ENCODE results near the gene KIAA1217.

The KIAA1217 gene

GRCh38 chr10:24462291-24462813 lies 253.4 kb downstream of the KIAA1217 start:
- in situ Hi-C loops (cut with HindIII; ENCODE audit: low sequenced_read_pairs) = no loop called here
- H3K4me3 ChIP-seq (ENCODE audit: low read depth, low read length) = no peak overlapping the region
- no peak for DNase-seq (ENCODE audit: low read depth)
- TF ChIP-seq CTCF (IDR thresholded peaks at IDR 0.05; ENCODE audit: low read depth, low read length, missing control alignments) = no peak

- in situ Hi-C loops (cut with HindIII; ENCODE audit: low sequenced_read_pairs) = no loop called here
- DNase-seq (ENCODE audit: low read depth) = no peak
- no peak overlapping the region for H3K4me3 ChIP-seq (ENCODE audit: low read depth, low read length)
- peak; percentile 45 for TF ChIP-seq CTCF (IDR thresholded peaks at IDR 0.05; ENCODE audit: low read depth, low read length, missing control alignments)
These were observed 254.1 kb downstream of the KIAA1217 start for GRCh38 chr10:24462889-24463552.

GRCh38 chr10:24463611-24464426 lies 254.9 kb downstream of the KIAA1217 start:
- H3K4me3 ChIP-seq (ENCODE audit: low read depth, low read length) = no peak overlapping the region
- DNase-seq (ENCODE audit: low read depth) = peak; percentile 96
- in situ Hi-C loops (cut with HindIII; ENCODE audit: low sequenced_read_pairs) = no loop called here
- no peak for TF ChIP-seq CTCF (IDR thresholded peaks at IDR 0.05; ENCODE audit: low read depth, low read length, missing control alignments)

DNA sequence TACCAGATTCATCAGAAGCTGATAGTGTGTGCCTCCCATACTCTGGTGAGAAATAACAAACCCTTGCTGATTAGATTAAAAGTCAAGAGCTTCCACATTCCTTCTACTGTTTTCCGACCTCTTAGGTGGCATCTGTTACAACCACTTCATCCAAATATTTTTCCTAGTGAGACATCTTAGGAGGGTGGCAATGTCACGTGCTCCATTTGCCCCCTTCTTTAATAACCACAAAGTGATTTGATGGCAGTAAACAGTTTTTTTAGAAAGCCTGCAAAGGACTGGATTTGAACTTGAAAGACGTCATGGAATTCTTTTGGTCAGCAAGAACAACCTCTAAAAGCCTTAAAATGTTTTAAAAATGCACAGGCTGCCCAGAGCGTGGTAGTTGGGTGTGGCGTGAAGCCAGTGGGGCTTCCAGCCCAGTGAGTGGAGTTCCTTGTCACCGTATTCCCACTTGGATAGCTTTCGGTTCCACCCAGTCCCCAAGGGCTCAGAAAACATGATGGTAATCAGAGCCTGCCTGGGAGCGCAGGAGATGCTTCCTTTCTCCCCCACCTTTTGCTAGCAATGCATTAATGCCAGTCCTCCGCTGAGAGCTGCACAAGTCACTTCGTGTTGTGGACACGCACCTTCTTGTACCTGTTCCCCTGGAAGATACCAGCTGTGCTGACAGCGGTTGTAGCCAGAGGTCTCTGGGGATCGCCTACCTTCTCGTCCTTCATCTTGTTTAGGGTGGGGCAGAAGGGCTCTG lies 256.4 kb downstream of the KIAA1217 start:
- in situ Hi-C loops (cut with HindIII; ENCODE audit: low sequenced_read_pairs) = no loop called here
- peak; percentile 95 for DNase-seq (ENCODE audit: low read depth)
- TF ChIP-seq CTCF (IDR thresholded peaks at IDR 0.05; ENCODE audit: low read depth, low read length, missing control alignments) = no peak
- peak overlapping the region; percentile 70 for H3K4me3 ChIP-seq (ENCODE audit: low read depth, low read length)

DNA sequence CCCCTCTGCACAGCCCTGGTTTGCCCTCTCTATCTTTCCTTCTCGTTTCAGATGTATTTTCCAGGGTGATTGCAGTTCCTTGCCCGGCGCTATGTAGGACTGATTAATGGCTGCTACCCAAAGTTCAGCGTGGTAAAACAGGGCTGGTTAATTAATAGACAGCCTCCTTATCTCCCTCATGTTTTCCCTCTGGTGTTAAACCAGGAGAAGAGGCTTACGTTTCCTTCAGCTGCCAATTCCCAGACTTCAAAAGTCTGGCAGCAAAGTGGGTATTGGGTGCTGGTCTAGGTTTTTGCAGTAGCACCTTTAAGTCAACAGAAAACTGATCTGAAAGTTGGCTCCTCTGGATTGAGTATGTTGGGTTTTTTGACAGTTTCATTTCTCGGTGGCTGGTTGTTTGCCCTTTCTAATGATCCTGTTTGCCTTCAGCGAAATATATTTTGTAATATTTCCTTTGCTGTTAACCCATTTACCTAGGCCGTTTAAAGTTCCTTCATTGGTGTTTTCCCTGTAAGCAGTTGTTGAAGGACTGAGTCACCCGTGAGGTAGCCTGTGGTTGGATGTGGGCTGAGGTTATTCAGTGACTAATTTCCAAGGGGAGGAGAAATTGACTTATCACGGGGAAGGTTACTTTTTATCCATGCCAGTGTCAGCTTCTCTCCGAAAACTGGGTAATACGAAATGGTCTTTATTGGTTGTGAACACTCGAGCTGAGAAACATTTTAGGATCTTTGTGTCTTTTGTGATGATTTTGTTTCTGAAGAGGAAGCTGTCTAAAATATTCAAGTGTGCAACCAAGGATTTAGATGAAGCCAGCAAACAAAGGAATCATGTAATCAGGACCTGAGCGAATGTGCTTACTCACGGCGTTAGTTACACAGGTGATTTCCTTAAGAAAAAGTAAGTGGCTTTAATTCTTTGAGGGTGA lies 257.2 kb downstream of the KIAA1217 start:
- in situ Hi-C loops (cut with HindIII; ENCODE audit: low sequenced_read_pairs) = no loop called here
- peak; percentile 96 for DNase-seq (ENCODE audit: low read depth)
- H3K4me3 ChIP-seq (ENCODE audit: low read depth, low read length) = peak overlapping the region; percentile 70
- TF ChIP-seq CTCF (IDR thresholded peaks at IDR 0.05; ENCODE audit: low read depth, low read length, missing control alignments) = no peak

Measured in astrocyte of the cerebellum (primary cell).